Muscle of arm (tissue), 12 donors: ENCODE results near the gene GIMAP8. TPM values are rescaled to one million over a fixed set of nuclear protein-coding genes. Genes with fewer than 3 reads are reported as not detected.
"Not testable (repeated sequence)": the region's sequence is repeated elsewhere in the genome, so short reads cannot be mapped to it uniquely, and the experiment has no call there.

Experiments used
- DNase-seq: peaks from one replicate; pipeline ENCODE4 v3.0.0-alpha.2; 2013
- polyA plus RNA-seq, 12 donors: library from polyadenylated mRNA; unstranded; fragments of 120-200 nt; gene quantifications; one replicate each; pipeline ENCODE4 v1.2.1, GENCODE V29; 2013; ENCODE audit not compliant: insufficient read length in 12 of 12

The GIMAP8 gene
- polyA plus RNA-seq, 12 donors = 5.4 to 11.2 (median 6.5) TPM; not detected in 1

GRCh38 chr7:150435047-150435389, 15.4 kb upstream of the GIMAP8 start:
- DNase-seq = no peak

GRCh38 chr7:150435390-150436073, 14.9 kb upstream of the GIMAP8 start:
- no peak for DNase-seq

- no peak for DNase-seq
Observed at GRCh38 chr7:150439967-150440366, 10.5 kb upstream of the GIMAP8 start.

- DNase-seq = no peak
Observed at GRCh38 chr7:150441524-150441923, 8.9 kb upstream of the GIMAP8 start.

- no peak for DNase-seq
Observed at GRCh38 chr7:150442811-150443210, 7.6 kb upstream of the GIMAP8 start.

DNA sequence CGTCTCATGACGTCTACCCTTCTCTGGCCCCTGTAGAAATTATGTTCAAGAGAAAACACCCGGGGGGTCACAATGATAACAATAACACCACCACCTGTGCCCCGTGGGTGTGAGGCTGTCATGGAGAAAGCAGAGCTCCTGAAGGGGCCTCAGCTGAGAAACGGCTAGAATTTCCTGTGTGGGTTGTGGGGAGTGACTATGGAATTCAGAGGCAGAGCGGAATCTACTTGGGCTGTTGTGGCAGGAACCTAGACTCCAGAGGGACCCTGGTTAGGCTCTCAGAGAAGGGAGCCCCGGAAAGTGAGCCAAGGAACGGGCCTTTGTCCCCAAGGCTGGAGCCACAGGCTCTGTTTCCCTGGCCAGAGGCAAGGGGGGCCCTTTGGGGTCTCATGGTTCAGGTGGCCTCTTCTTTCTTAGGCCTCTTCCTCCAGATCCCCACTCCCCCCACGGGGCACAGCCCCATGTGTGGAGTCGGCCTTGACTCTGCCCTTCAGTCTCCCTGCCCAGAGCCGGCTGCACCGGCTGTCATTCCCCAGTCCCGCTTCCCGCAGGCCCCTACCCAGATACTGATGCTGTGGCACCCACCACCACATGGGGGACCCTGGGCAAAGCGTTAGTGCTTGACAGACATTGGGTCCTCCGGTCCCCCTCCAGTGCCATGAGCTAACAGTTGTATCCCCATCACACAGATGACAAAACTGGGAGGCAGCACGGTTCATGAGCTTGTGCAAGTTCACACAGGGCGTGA, 6.5 kb upstream of the GIMAP8 start:
- no peak for DNase-seq

- DNase-seq = no peak
Observed at GRCh38 chr7:150444674-150445365, 5.6 kb upstream of the GIMAP8 start.

DNA sequence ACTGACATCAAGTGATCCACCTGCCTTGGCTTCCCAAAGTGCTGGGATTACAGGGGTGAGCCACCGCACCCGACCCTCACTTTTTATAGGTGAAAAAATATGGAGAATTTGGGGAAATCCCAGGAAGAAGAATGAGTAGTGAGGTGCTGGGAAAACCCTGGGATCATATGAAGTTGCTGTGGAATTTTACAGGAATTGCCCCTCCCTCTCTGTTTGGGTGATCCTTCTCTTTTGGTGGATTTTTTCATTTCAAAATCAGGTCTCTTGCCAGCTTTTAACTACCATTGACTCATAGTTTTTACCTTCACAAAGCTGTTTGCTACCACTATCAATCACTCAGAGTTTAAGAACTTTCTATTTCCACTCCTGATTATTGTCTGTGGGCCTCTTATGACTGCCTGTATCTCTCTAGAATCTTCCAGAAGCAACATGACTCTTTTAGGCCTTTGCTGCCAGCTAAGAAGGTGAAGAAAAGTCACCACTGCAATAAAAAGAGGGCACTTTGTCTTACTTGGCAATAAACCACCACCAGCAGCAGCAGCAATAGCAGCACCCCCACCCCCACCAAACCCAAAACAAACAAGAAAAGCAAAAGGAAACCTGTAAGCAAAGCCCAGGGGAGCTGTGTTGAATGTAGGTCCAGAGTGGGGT, 4.0 kb upstream of the GIMAP8 start:
- no peak for DNase-seq

- no peak for DNase-seq
Observed at GRCh38 chr7:150447966-150448788, 2.3 kb upstream of the GIMAP8 start.

DNA sequence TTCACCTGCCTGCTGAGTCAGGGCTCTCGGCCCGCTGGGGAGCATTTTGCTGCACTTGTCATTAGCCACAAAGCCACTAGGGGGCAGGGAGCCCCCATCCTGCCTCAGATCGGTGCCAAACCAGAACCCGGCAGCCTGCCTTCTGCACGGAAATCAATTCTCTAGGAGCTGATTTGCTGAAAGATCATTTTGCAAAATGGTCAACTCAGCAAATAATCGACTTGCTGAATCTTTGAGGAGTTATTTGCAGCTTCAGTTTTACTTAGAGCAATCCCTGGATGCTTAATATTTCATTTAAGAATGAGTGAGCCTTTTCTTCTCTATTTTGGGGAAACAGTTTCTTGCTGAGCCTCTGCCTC, 1.7 kb upstream of the GIMAP8 start:
- DNase-seq = peak; percentile 55

DNA sequence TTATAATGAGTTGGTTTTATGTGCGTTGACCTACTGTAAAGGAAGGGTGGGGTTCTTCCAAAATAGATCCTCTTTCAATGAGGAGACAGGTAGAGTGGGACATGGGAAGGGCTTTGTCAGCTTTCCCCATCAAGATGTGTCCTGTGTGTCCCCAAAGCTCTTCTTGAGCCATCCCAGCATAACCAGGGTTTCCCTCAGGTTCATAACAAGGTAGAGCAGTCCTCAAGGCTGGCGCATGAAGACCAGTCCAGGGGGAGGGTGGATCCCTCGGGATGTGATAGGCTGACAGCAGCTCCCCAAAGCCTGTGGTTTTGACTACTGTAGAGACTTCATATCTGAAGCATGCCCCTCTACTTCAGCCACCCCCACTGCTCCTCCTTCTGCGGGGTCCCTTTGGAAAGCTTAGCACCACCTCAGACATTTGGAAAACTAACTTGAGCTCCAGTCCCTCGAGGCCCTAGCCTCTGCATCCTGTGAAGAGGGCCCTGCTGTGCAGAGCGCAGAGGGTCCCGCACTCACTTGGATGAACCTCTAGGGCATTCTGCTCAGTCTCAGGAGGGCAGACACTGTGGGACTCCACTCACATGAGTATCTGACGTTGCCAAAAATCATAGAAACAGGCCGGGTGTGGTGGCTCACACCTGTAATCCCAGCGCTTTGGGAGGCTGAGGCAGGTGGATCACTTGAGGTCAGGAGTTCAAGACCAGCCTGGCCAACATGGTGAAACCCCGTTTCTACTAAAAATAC, 1.1 kb upstream of the GIMAP8 start:
- no peak for DNase-seq

DNA sequence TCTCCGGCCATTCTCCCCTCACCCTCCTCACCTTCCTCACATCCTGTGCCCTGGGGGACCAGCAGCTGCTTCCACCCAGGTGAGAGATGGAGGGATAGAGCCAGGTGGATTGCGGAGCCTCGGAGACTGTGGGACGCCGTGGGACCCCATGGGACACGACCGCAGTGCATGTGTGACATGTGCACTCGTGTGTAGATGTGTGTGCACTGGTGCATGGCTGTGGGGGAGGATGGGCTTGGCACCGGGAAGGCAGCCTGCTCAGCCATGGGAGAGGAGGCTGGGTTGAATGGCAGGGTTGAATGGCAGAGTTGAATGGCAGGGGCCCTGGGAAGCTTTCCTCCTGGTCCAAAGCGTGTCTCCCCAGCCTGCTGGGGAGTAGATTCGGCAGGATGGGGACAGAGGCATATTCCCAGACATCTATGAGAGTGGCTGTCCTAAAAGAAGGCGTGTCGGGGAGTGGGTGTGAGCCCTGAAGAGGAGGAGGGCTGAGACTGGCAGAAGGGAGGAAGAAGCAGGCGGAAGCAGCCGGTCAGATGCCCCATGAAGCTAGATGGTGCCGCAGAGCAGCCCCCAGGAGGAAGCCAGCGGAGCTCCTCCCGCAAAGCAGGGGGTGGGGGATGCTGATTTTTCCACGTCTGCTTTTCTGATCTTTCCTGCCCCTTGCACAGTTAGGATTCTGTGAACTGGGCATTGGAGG, 815 bp downstream of the GIMAP8 start:
- DNase-seq = no peak

- no peak for DNase-seq
Observed at GRCh38 chr7:150451833-150452461, 1.5 kb downstream of the GIMAP8 start.

GRCh38 chr7:150453181-150453580, 2.8 kb downstream of the GIMAP8 start:
- DNase-seq = no peak

DNA sequence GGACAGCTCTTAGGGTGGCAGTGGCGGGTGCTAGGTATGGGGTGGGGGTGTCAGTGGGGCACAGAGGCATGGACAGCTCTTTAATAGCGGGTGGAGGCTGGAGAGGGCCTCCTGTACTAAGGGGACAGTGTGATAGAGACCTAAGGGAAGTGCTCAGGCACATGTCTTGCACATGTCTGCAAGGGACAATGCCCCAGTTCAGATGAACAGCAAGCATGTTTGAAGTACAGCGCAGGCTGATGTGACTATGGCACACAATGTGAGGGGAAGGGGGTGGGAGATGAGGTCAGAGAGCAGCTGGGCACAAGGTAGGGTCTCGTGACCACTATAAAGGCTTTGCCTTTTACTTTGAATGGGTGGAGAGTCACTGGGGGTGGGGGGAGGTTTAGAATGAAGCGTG, 3.5 kb downstream of the GIMAP8 start:
- no peak for DNase-seq

GRCh38 chr7:150457064-150457463, 6.6 kb downstream of the GIMAP8 start:
- not testable (repeated sequence) for DNase-seq

- no peak for DNase-seq
Observed at GRCh38 chr7:150458235-150458634, 7.8 kb downstream of the GIMAP8 start.

- DNase-seq = no peak
Observed at GRCh38 chr7:150458756-150459155, 8.3 kb downstream of the GIMAP8 start.

DNA sequence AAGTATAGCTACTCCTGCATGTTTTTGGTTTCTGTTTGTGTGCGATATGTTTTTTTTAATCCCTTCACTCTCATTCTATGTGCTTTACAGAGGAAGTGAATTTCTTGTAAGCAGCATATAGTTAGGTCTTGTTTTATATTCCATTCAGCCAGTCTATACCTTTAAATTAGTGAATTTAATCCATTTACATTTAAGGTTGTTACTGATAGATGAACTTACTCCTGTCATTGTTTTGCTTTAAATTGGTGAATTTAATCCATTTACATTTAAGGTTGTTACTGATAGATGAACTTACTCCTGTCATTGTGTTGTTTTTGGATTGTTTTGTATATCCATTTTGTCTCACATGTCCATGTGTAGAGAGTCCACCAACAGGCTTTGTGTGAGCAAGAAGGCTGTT, 11.1 kb downstream of the GIMAP8 start:
- no peak for DNase-seq

GRCh38 chr7:150462413-150462812, 12.0 kb downstream of the GIMAP8 start:
- DNase-seq = no peak
